Measurements from ENCODE around the gene BAIAP2. TPM values are rescaled to one million over a fixed set of nuclear protein-coding genes. Genes with fewer than 3 reads are reported as not detected.
A peak's percentile ranks its signal among the peaks of the same experiment; 100 is the strongest.

The BAIAP2 gene
- total RNA-seq, 3 donors from 2014 or later, result 21.0 to 47.0 (median 37.6) TPM

DNA sequence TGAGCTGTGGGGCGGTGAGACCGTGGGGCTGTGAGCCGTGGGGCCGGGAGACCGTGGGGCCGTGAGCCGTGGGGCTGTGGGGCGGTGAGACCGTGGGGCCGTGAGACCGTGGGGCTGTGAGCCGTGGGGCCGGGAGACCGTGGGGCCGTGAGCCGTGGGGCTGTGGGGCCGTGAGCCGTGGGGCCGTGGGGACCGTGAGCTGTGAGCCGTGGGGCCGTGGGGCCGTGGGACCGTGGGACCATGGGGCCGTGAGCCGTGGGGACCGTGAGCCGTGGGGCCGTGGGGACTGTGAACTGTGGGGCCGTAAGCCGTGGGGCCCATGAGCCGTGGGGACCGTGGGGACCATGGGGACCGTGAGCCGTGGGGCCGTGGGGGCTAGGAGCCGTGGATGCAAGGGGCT is 105.7 kb downstream of the BAIAP2 start:
- Histone ChIP-seq H3K4me1 (no peaks in the 10 kb centered on the region), H3K27me3 (no peaks in the 10 kb centered on the region), H3K36me3 (no peaks in the 10 kb centered on the region), H3K4me3 (no peak overlapping the region), H3K9me3 (no peaks in the 10 kb centered on the region), H3K27ac (no peak overlapping the region)
- no peak for DNase-seq (ENCODE audit: low spot score in 2 of 2)
- TF ChIP-seq POLR2A (IDR thresholded peaks at IDR 0.05) (no peak), POLR2AphosphoS5 (IDR thresholded peaks at IDR 0.05) (no peak)
- TF ChIP-seq, protein P1, sequence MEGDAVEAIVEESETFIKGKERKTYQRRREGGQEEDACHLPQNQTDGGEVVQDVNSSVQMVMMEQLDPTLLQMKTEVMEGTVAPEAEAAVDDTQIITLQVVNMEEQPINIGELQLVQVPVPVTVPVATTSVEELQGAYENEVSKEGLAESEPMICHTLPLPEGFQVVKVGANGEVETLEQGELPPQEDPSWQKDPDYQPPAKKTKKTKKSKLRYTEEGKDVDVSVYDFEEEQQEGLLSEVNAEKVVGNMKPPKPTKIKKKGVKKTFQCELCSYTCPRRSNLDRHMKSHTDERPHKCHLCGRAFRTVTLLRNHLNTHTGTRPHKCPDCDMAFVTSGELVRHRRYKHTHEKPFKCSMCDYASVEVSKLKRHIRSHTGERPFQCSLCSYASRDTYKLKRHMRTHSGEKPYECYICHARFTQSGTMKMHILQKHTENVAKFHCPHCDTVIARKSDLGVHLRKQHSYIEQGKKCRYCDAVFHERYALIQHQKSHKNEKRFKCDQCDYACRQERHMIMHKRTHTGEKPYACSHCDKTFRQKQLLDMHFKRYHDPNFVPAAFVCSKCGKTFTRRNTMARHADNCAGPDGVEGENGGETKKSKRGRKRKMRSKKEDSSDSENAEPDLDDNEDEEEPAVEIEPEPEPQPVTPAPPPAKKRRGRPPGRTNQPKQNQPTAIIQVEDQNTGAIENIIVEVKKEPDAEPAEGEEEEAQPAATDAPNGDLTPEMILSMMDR (IDR thresholded peaks at IDR 0.05), result no peak
- intact Hi-C loops (cut with DNase I; ENCODE audit: low total_unique reads), result loop anchor here (5.0 kb wide), 1 partner anchor 97 kb away; the partner anchor contains the start of genes NDUFAF8 and TEPSIN

DNA sequence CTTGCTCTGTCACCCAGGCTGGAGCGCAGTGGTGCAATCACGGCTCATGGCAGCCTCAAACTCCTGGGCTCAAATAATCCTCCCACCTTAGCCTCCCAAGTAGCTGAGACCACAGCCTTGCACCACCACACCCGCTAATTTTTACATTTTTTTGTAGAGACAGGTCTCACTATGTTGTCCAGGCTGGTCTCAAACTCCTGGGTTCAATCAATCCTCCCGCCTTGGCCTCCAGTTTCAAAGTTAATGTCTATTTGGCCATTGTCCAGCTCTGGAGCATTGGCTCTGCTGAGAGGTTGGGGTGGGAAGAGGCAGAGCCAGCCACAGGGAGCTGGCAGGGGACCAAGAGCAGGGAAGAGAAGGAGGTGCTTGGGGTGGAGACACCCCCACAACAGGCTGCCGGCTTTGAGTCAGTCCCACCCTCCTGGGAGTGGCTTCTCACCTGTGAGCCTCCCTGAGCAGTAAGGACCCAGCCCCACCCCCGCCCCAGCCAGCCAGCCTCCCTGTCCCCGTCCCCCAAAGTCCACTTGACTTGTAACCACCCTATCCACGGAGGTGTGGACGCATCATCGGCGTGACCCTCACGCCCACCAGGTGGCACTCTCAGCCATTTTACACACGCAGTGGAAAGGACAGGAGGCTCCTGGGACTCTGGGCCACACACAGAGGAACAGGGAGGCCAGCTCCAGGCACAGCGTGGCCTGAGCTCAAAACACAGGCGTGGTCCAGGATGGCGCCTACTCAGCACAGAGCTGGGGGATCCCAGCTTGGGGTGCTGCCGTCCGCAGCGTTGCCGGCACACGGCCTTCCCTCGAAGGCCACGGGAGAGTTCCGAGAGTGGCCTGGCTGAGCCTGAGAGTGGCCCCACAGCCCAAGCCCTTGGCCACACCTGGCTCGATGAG is 107.6 kb downstream of the BAIAP2 start:
- peak; percentile 78 to 82 for DNase-seq (ENCODE audit: low spot score in 2 of 2)

DNA sequence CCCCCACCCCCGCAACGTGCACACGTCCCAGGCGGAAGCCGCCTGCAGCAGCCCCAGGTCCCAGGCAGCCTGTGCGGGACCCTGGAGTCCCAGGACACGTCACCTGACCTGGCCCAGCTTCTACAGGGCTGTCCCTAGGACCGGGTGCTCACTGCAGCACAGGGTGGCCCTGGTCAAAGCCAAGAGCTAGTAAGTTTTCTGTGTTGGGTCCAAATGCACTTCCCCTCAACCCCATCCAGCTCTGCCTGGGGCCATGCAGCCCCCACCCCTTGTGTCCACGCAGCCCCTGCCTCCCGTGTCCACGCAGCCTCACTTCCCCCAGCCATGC is 108.2 kb downstream of the BAIAP2 start:
- no peak for TF ChIP-seq POLR2AphosphoS5 (IDR thresholded peaks at IDR 0.05)
- TF ChIP-seq, protein P1 (IDR thresholded peaks at IDR 0.05), result no peak
- TF ChIP-seq POLR2A (IDR thresholded peaks at IDR 0.05), result no peak
- Histone ChIP-seq H3K4me3 (peak overlapping the region in 1 of 3 donors; percentile 37), H3K4me1 (no peaks in the 10 kb centered on the region), H3K36me3 (no peaks in the 10 kb centered on the region), H3K27me3 (no peaks in the 10 kb centered on the region), H3K27ac (no peak overlapping the region), H3K9me3 (no peaks in the 10 kb centered on the region)
- DNase-seq (ENCODE audit: low spot score in 2 of 2), result no peak
- intact Hi-C loops (cut with DNase I; ENCODE audit: low total_unique reads), result loop anchor here (5.0 kb wide), 1 partner anchor 94 kb away; the partner anchor contains the start of genes NDUFAF8 and TEPSIN

More for the DNA sequence above, 107.6 kb downstream of the BAIAP2 start:
- H3K4me3 ChIP-seq, result peak overlapping the region in 1 of 3 donors; percentile 37
- no peaks in the 10 kb centered on the region for H3K36me3 ChIP-seq
- TF ChIP-seq, protein P1 (IDR thresholded peaks at IDR 0.05), result peak; percentile 20 to 66 (median 38)
- TF ChIP-seq POLR2AphosphoS5 (IDR thresholded peaks at IDR 0.05), result no peak
- no peaks in the 10 kb centered on the region for H3K4me1 ChIP-seq
- no peaks in the 10 kb centered on the region for H3K9me3 ChIP-seq
- intact Hi-C loops (cut with DNase I; ENCODE audit: low total_unique reads), result loop anchor here (5.0 kb wide), 1 partner anchor 95 kb away; the partner anchor contains the start of genes NDUFAF8 and TEPSIN
- no peaks in the 10 kb centered on the region for H3K27me3 ChIP-seq
- no peak overlapping the region for H3K27ac ChIP-seq

DNA sequence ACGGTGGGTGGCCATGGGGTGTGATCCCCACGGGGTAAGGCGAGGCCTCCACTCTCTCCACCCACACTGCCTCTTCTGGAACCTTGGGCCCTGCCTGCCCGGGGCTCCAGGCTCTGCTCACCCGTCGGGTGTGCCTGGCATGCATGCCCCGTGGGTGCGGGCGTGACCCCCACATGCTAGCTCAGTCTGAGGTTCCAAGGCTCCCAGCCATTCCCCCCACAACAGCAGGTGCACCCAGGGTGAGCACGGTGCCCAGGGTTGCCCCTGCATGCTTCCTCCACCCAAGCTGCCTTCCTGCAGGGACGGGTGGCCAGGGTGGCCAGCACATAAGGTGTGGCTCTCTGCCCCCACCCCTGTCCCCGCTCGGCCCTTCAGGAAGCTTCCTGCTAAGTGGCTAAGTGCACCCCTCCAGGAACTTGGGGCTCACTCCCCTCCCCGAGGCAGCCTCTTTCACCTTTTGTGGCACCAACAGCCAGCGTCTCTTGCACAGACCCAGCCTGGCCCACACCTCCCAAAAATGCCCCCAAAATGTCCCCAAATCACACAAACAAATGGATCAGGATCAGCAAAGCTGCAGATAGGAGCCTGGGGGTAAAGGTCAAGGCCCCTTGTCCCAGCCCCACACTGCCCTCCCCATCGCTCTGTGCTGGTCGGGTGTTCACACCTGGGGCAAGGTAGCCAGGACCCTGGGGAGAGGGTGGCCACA is 108.9 kb downstream of the BAIAP2 start:
- Histone ChIP-seq H3K27ac (no peak overlapping the region), H3K9me3 (no peaks in the 10 kb centered on the region), H3K4me1 (no peaks in the 10 kb centered on the region), H3K4me3 (no peak overlapping the region), H3K27me3 (no peaks in the 10 kb centered on the region), H3K36me3 (no peaks in the 10 kb centered on the region)
- DNase-seq (ENCODE audit: low spot score in 2 of 2), result no peak
- TF ChIP-seq POLR2AphosphoS5 (IDR thresholded peaks at IDR 0.05) (no peak), POLR2A (IDR thresholded peaks at IDR 0.05) (no peak)
- TF ChIP-seq, protein P1 (IDR thresholded peaks at IDR 0.05), result no peak
- intact Hi-C loops (cut with DNase I; ENCODE audit: low total_unique reads), result loop anchor here (5.0 kb wide), 1 partner anchor 93 kb away; the partner anchor contains the start of genes NDUFAF8 and TEPSIN

Measured in breast epithelium (tissue), 4 donors.